HG02623 (cell line): Measurements from ENCODE around the gene ERFE.
"Not testable (repeated sequence)": the region's sequence is repeated elsewhere in the genome, so short reads cannot be mapped to it uniquely, and the experiment has no call there.

Experiments used
- ATAC-seq: cut with Tn5 transposase; IDR thresholded peaks from one replicate; pipeline ENCODE4 v1.9.1; 2021; ENCODE audit warnings: moderate library complexity; ENCODE audit not compliant: unreplicated experiment

ERFE gene

GRCh38 chr2:238158509-238159070, at the start of gene ERFE:
ERFE (plus strand) TSS chr2:238158970; CDS start chr2:238159008, 38 bp downstream.
- no peak for ATAC-seq

- no peak for ATAC-seq
Observed at GRCh38 chr2:238113611-238114010, 45.2 kb upstream of the ERFE start.

DNA sequence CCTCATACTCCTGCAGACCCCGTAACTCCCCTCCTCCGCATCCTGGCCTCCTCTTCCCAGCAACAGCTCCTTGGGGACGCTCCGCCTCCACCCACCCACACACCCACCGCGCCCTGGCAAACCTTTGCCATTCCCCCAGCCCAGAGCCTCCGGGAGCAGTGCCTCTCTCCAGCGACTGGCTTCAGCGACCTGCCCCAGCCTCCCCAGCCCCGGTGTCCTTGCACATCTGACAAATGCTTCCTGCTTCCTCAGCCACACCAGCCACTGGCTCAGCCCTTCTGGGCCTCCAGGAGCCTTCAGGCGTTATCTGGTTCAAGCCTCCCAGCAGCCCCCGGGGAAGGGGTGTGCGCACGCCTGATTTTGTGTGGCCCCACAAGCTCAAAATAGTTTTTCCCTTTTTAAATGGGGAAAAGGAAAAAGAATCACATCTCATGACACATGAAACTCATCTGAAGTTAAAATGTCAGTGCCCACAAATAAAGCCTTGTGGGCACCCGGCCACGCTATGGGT, 44.4 kb upstream of the ERFE start:
- no peak for ATAC-seq

DNA sequence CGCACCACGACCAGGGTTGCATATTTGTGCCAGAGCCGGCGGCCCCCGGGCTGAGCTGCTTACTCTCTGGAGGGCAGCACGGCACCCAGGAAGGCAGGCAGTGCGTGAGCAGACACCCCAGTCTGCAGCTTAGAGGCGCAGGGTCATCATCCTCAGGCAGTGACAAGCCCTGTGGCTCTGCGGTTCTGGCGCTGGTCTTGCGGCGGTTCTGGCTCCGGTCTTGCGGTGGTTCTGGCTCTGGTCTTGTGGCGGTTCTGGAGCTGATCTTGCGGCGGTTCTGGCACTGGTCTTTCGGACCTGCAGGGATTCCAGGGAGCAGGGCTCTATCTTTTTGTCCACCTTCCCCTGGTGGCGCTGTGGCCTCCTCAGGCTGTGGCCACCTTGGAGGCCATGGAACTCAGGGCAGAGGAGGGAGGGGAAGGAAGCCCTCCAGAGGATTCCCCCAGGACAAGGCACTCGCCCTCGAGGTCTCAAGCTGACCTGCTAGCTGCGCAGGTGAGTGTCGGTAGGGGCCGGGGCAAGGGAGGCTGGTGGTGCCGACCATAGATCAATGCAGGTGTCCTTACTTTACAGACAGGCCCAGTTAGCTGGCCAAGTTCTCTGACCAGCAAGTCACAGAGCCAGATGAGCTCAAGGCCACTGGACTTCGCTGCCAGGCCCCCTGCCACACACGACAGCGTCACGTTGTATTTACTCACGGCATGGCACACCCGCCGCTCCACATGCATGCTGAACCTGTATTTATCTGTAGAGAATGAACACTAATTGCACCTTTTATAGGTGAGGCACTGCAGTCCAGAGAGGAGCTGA, 43.7 kb upstream of the ERFE start:
- no peak for ATAC-seq

- not testable (repeated sequence) for ATAC-seq
Observed at GRCh38 chr2:238115709-238116108, 43.1 kb upstream of the ERFE start.

GRCh38 chr2:238116298-238117198, 42.2 kb upstream of the ERFE start:
- ATAC-seq: no peak

DNA sequence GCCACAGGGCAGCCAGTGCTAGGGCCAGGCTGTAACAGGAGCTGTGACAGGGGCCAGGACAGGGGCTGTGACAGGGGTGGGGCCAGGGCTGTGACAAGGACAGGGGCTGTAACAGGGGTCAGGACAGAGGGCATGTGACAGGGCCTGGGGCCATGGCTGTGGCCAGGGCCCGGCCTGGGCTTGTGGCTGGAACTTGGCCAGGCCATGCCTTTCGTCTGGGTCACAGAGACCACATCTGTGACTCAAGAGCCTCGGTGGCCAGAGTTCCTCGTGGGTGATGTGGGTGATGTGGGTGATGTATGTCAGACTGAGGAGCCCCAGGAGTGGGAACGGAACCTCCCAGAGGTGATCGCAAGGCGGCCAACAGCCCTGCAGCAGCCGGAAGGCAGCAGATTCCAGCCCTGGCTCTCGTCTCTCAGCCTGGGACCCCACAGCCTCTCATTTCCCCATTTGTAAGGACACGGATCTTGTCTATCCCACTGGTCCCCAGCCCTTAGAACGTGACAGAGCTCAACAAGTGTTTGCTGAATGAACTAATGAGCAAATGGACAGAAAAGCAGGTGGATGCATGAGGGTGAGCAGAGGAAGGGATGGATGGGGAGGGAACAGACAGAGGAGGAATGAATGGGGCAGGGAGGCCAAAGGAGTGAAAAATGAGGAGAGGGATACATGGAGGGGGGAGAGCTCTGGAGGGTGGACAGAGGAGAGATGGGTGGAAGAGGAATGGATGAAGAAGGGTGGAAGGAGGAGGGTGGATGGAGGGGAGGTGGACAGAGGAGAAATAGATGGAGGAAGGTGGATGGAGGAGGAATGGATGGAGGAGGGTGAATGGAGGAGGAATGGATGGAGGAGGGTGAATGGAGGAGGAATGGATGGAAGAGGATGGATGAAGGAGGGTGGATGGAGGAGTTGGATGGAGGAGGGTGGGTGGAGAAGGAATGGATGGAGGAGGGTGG, 41.3 kb upstream of the ERFE start:
- no peak for ATAC-seq

DNA sequence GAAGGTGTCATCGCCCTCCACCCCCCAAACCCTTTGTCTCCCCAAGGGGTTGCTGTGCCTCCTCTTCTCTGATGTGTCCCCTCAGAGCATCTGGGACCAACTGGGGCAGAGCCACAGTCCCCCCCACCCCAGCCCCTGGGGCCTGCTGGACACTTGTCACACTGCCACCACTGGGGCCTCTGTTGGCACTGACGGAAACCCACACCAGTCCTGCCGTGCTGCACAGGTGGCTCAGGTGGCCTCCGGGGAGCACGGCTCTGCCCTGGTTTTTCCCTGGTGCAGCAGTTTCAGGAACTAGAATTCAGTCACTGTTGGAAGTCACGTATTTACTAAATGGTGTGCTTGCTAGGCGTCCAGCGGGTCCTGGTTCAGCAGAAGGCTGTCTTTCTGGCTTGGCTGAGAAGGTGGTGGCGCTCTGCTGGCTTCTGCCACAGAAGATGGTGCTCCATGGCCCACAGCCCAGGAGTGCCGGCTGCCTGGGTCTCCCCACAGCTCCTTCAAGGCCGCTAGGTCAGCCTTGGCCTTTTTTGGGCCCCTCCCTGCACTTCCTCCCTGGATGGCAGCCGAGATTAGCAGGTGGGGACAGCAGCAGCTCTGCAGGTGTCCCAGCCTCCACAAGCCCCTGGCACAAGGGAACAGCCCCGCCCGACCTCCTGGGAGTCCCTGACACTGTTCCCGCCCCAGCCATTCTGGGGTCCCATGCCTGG, 38.9 kb upstream of the ERFE start:
- ATAC-seq: no peak

- no peak for ATAC-seq
Observed at GRCh38 chr2:238120463-238121298, 38.1 kb upstream of the ERFE start.

- ATAC-seq: no peak
Observed at GRCh38 chr2:238121511-238122286, 37.1 kb upstream of the ERFE start.

- ATAC-seq: no peak
Observed at GRCh38 chr2:238122287-238123217, 36.2 kb upstream of the ERFE start.

GRCh38 chr2:238123218-238123971, 35.4 kb upstream of the ERFE start:
- no peak for ATAC-seq

- no peak for ATAC-seq
Observed at GRCh38 chr2:238123991-238124470, 34.7 kb upstream of the ERFE start.

- no peak for ATAC-seq
Observed at GRCh38 chr2:238124488-238125126, 34.2 kb upstream of the ERFE start.

GRCh38 chr2:238125127-238125885, 33.5 kb upstream of the ERFE start:
- ATAC-seq: no peak
